ENCODE data around the gene GPATCH3.
A peak's percentile ranks its signal among the peaks of the same experiment; 100 is the strongest.
"Not testable (repeated sequence)": the region's sequence is repeated elsewhere in the genome, so short reads cannot be mapped to it uniquely, and the experiment has no call there.

The GPATCH3 gene, protein sequence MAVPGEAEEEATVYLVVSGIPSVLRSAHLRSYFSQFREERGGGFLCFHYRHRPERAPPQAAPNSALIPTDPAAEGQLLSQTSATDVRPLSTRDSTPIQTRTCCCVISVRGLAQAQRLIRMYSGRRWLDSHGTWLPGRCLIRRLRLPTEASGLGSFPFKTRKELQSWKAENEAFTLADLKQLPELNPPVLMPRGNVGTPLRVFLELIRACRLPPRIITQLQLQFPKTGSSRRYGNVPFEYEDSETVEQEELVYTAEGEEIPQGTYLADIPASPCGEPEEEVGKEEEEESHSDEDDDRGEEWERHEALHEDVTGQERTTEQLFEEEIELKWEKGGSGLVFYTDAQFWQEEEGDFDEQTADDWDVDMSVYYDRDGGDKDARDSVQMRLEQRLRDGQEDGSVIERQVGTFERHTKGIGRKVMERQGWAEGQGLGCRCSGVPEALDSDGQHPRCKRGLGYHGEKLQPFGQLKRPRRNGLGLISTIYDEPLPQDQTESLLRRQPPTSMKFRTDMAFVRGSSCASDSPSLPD

DNA sequence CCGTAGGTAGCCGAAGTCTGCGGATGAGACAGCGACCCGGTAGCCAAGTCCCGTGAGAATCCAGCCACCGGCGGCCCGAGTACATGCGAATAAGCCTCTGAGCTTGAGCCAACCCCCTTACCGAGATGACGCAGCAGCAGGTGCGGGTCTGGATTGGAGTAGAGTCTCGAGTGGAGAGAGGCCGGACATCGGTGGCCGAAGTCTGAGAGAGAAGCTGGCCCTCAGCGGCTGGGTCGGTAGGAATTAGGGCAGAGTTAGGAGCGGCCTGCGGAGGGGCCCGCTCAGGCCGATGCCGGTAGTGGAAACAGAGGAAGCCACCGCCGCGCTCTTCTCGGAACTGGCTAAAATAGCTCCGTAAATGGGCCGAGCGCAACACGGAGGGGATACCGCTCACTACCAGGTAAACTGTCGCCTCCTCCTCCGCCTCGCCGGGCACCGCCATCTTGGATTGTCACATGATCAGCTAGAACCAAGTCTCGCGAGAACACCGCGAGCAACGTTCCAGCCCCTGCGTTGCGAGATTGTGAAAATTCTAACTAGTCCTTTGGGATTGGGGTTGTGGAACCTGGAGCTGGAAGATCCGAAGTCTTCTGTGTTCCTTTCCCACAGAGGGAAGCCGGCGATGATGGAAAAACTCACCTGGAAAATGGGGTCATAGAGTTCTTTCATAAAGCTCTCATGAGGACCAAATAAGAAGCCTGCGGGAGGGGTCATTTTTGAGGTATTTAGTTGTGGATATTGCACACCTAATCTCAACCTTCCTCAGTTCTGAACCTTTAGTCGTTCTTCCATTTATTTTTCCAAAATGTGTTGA is at the start of gene GPATCH3:
TSS of gene GPATCH3 (minus strand) at position 467 of the 814 bp plus-strand sequence. CDS start at position 442, 25 bp downstream.
- DNase-seq = peak; percentile 91

DNA sequence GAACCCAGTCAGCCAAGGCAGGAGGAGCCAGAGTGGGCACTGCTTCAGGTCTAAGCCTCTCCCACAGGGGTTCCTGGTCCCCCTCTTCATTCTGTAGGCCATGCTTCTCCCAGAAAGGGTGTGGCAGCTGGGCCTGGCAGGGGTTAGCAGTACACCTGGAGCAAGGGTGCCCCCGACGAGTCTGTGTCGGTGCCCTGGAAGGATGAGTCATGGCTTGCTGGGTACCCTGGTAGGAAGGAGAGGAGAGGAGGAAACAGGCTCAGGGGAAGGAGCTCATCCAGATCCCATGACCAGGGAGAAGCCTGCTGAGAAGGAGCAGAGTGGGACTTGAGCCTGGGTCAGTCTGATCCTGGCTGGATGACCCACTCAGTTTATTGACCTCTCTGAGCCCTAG is 49.7 kb upstream of the GPATCH3 start:
- DNase-seq = no peak

DNA sequence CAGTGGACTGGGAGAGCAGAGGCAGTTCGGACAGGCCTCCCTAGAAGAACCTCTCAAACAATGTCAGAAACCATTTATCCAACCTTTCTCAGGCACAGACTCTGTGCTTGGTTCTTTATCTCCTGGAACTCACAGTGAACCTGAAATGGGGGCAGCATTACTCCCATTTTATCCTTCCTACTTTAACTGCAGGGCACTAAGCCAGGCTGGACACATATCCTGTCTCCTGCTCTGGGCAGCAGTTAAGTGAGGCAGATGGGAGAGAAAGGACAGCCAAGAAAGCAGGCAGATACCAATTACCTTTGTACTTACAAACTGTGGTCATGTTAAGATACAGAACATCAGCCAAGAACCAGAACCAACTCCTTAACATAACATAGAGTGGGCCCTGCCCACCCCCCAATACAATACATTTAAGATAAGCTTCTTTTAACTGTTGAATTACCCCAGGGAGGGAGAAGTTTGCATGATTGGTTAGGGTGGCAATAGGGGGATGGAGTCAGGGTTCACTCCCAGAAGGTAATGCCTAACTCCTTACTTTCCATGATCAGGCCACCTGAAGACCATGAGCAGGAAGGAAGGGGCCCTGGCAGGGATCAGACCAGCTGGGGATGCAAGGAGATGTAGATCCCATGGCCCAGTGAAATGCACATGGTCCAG is 49.1 kb upstream of the GPATCH3 start:
- no peak for DNase-seq

GRCh38 chr1:26948725-26949057 is 48.4 kb upstream of the GPATCH3 start:
- DNase-seq = not testable (repeated sequence)

DNA sequence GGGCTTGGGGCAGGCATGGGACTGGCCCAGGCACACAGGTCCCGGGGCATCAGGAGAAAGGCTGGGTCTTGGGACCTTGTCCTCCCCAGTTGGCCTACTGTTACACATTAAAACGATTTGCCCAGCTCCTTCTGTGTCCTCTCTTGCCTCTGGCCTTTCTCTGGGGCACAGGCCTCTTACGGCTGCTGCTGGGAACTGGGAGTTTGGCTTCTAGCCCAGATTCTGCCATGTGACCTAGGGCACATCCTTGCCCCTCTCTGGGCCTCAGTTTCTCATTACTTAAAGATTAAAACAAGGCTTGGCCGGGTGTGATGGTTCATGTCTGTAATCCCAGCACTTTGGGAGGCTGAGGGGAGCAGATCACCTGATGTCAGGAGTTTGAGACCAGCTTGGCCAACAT is 46.0 kb upstream of the GPATCH3 start:
- DNase-seq = no peak

DNA sequence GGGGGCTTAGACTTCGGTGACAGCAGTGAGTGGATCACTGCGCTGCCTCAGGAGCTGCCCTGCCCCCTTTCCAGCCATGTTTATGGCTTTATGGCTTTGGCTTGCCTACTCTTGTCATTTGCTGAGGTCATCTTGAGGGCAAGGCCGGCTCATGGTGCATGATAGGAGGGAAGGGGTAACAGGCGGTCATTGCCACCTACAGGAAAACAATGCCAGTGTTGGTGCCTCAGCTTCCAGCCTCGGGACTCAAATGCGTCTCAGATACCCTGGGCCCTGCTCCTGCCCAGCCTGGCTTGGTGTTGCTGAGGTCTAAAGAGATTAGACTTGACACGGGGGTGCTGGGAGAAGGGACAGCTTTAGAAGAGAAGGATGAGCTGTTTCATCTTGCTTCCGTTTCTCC is 45.5 kb upstream of the GPATCH3 start:
- DNase-seq = no peak

DNA sequence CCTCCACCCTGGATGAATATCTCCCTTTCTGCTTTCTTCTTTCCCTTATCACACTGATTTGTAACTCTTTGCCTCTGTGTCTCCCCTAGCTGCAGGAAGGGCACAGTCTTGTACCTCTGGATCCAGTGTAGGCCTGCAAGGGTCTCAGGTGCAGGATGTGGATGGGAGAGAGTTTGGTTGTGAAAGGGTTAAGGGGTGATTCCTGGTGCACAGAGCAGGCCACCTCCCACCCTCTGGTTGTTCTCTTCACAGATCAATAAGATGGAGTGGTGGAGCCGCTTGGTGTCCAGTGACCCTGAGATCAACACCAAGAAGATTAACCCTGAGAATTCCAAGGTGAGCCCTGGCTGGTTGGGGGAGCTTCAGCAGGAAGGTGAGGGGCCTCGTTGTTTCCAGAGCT is 44.9 kb upstream of the GPATCH3 start:
- DNase-seq = no peak

GRCh38 chr1:26942656-26943055 is 42.4 kb upstream of the GPATCH3 start:
- DNase-seq = no peak

DNA sequence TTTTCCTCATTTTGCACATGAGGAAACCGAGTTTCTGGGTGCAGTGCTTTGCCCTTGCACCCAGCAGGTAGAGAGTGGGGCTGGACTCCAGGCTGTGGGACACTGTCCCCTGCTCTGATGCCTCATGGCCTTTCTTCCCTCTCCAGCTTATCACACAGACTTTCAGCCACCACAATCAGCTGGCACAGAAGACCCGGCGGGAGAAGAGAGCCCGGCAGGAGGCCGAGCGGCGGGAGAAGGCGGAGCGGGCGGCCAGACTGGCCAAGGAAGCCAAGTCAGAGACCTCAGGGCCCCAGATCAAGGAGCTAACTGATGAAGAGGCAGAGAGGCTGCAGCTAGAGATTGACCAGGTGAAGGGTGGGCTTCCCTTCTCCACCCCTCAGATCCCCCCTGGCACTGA is 41.0 kb upstream of the GPATCH3 start:
- no peak for DNase-seq

DNA sequence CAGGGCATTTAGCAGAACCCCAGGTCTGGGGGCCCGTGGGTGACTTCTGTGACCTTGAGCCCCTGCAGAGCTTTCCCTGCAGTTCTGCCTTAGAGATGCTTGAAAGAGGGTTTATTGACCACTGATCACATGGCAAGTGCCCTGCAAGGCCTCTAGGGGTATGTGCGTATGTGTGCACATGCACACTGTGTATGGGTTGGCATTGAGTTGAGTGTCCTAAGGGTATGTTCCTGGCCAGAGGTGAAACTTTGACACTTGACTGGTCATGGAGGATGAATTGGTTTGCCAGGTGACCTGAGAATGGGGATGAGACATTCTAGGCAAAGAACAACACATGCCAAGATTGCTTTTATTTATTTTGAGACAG is 38.4 kb upstream of the GPATCH3 start:
- DNase-seq = no peak

- DNase-seq = no peak
Observed at GRCh38 chr1:26938004-26938658, 37.9 kb upstream of the GPATCH3 start.

- DNase-seq = no peak
Observed at GRCh38 chr1:26936823-26937222, 36.6 kb upstream of the GPATCH3 start.

- no peak for DNase-seq
Observed at GRCh38 chr1:26932531-26932930, 32.3 kb upstream of the GPATCH3 start.

DNA sequence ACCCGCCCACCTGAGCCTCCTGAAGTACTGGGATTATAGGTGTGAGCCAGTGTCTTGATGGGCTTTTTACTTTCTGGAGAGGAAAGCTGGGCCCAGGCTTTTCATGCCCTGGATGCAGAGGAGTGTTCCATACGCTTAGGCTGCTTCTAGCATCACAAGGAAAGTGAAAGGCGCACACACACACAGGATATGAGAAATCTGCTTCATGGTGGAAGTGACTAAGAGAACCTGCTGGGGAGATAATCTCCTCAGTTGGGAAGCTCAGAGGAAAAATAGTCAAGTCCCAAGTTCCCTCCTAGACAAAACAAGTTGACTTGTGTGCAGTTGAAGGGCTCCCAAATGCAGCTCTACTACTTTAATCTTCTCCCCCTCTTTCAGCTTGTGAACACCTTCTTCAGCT is 23.4 kb upstream of the GPATCH3 start:
- no peak for DNase-seq

DNA sequence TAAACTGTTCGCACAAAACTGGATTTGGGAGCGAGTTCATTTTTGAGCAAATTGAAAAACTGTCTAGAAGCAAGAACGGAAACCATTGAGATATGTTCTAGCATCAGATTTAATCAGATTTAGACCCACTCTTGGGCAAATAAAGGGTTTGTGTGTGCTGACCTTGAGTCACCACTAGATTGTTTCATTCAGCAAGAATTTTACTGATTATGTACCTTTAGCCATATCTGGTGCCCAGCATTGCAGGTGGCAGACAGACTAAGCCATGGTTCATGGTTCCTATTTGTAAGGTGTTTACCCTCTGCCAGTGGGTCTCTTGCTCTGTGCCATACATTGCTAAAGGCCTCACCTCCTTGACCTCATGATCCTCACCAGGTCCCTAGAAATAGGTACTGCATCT is 22.6 kb upstream of the GPATCH3 start:
- no peak for DNase-seq

DNA sequence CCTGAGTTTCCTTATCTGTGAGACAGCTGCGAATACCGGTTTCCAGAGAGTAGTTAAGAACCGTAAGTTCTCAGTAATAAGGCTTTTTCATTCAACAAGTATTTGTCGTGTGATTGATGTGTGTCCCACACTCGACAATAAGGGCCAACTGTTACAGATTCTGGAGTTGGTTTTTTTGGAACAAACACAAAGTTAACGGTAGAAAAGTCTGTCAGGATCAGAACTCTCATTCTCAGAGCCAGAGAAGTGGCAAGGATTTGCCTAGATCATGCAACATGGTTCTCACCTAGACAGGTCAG is 22.1 kb upstream of the GPATCH3 start:
- DNase-seq = no peak

- DNase-seq = peak; percentile 97
Observed at GRCh38 chr1:26921540-26922430, 21.5 kb upstream of the GPATCH3 start, which contains the start of gene NUDC. Gene NUDC (plus strand): TSS chr1:26921743. CDS start chr1:26921849, 106 bp downstream.

DNA sequence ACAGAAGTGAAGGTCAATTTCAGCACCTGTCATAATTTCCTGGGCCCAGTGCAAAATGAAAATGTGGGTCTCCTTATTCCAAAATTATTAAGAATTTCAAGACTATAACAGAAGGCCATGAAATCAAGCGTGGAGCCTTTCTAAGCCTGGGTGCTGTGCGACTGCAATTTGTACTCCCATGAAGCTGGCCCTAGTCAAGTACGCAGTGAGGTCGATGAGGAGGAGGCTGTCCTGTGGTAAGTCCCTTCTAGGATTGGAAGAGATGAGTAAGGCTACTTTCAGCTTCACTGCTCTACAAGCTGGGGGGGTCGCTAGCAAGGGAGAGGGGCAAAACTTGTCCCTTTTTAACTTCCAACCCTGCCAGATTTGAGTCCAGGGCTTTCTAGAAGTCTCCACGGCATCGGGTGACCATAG is 20.9 kb upstream of the GPATCH3 start:
- no peak for DNase-seq

- no peak for DNase-seq
Observed at GRCh38 chr1:26915204-26915842, 15.1 kb upstream of the GPATCH3 start.

DNA sequence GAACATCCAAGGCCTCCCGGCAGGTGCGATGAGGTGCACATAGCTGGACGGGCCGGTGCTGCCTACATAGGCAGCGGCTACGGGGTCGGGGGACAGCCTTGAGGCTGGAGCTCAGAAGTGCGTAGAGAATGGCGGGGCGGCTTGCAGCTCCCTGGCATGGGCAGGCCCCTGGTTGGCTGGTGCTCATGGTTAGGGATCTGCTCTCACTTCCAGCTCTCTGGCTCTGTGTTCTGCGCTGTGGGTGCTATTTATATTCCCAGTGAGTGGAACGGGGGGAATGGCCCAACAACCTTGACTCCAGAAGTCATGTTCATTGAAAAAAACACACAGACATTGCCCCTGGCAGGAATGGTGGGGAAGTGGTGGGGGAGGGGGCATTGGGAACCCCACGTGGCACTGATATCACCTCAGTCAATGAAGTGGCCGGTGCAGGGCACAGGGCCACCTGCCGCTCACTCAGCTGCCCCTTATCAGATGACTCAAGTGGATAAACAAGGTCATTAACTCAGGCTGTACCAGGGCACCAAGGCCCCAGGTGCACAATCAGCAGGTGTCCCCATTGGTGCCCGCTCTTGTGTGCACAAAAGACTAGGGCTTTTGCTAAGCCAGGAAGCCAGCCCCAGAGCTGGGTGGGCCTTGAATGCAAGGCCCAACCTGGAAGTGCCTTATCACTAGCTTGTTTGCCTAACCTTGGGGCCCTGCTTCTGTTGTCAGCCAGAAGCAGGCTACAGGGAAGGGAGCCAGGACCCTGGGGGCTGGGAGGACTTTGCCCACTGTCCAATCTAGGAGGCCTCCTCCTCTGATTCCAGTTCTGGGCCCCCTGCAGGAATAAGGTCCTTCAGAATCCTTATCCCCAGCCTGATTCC is 13.7 kb upstream of the GPATCH3 start, which contains the start of gene NR0B2:
TSS of gene NR0B2 (minus strand) at position 222 of the 866 bp plus-strand sequence. CDS start at position 187, 35 bp downstream.
- no peak for DNase-seq

Data from CD4-positive, alpha-beta T cell treated with Interleukin-10 for 1 hour (primary cell).